DMS114 treated with DMSO at 0.1 percent for 48 hours (cell line): ENCODE measurements around the gene UCKL1.

ENCODE experiments used
- DNase-seq: peaks from one replicate; lab custom pipeline; 2025; ENCODE audit not compliant: unreplicated experiment; lab: John Stamatoyannopoulos, UW

The UCKL1 gene

DNA sequence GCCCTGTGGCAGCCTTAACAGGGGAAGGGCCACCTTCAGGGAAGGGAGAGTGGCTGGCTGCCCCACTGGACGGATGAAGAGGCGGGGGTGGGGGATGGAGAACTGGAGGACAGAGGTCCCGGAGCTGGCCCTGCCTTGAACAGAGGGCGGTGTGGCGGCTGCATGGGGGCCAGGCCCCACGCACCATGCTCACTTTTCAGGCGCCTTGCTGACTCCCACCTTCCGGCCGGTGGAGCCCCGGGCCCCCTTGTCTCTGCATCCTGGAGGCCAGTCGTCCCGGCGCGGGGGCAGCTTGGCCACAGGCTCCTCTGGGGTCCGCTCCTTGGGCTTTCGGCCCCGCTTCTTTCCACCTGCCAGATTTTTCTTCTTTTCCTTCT lies 3.5 kb upstream of the UCKL1 start:
- DNase-seq, result no peak

- no peak for DNase-seq
Measured at GRCh38 chr20:63958964-63959698, 2.9 kb upstream of the UCKL1 start.

DNA sequence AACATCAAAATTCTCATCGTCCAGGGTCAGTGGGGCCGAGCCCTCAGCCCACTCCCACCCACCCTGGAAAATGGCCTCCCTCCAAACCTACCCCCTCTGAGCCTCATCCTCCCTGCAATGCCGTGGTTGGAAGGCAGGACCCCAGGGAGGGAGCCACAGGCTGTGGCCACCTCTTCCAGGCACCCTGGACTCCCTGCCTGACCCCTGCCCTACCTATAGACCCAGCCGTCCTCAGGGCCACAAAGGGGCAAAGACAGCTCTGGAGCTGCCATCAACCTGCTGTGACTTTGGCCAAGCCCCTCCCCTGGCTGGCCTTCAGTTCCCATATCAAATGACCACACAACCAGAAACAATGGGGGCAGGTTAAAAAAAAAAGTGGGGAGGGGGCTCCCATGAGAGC lies 2.3 kb upstream of the UCKL1 start:
- DNase-seq, result no peak

DNA sequence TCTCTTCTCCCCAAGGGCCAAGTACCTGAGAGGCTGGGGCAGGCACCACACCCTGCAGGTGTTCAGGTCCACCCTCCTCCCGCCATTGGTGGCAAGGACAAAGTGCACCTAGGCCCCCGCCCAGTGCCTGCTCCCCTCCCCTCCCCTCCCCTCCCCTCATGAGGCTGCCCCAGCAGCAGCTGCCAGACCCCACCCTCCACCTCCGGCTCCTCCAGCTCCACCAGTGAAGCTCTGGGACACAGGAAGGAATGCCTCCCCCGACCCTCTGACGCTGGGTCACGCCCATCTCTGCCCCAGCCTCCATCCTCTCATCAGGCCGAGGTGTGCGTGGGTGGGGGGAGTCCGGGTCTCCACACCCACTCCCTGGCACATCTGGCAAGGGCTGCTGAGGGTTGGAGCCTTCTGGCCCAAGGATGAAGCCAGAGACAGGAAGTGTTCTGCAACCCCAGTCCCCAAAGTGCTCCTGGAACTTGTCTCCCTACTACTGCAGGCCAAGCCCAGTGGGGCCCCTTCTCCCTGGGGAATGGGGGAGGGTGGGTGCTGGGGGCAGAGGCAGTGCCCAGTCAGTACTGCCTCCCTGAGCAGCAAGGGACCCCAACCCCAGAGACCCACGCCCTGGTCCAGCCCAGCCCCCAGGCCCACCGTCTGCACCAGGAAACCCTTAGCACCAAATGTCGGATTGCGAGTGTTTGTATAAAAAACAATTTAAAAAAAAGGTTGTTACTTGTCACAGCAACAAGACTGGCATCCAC lies 1.6 kb upstream of the UCKL1 start:
- no peak for DNase-seq

DNA sequence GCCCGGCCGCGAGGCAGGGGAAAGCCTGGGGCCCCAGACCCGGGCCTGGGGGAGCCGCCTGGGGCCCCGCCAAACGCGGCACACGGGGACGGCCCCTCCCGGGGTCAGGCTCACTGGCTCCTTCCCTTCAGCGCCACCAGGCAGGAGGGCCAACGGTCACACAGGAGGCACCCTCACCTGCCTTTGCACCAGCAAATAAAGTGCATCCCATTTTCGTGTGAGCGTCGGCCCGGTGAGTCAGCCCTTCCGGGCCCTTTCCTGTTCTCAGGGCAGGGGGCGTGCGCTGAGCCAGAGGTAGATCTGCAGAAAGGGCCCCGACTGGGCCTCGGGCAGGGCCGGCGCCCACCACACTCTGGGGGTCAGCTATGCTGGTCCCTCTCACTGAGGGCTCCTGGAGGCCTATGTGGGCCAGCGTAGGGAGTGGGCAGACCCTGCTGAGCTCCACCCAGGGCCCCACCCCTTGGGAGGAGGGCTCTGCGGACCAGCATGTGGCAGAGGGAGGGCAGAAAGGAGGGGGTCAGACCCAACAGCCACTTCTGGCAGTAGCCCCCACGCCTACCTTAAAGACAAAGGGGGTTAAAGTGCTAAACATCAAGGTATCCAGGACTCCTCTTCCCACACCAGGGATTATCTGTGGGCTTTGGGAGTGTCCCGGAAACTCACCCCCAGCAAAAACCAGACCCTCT lies 931 bp upstream of the UCKL1 start:
- DNase-seq, result peak; percentile 22

- no peak for DNase-seq
Measured at GRCh38 chr20:63956664-63957003, 418 bp upstream of the UCKL1 start.

GRCh38 chr20:63955281-63955826 lies 862 bp downstream of the UCKL1 start:
- no peak for DNase-seq

- no peak for DNase-seq
Measured at GRCh38 chr20:63953764-63954429, 2.3 kb downstream of the UCKL1 start.

DNA sequence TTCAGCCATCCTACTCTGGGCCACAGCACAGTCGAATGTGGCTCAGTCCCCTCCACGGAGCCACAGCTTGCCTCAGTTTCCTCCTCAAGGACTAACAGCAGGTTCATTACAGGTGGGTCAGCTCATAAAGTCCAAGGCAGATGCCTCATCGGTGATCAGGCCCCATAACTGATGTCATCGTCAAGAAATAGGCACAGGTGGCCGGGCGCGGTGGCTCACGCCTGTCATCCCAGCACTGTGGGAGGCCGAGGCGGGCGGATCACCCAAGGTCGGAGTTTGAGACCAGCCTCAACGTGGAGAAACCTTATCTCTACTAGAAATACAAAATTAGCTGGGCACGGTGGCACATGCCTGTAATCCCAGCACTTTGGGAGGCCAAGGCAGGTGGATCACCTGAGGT lies 3.4 kb downstream of the UCKL1 start:
- DNase-seq, result no peak

GRCh38 chr20:63952210-63952535 lies 4.0 kb downstream of the UCKL1 start:
- no peak for DNase-seq

DNA sequence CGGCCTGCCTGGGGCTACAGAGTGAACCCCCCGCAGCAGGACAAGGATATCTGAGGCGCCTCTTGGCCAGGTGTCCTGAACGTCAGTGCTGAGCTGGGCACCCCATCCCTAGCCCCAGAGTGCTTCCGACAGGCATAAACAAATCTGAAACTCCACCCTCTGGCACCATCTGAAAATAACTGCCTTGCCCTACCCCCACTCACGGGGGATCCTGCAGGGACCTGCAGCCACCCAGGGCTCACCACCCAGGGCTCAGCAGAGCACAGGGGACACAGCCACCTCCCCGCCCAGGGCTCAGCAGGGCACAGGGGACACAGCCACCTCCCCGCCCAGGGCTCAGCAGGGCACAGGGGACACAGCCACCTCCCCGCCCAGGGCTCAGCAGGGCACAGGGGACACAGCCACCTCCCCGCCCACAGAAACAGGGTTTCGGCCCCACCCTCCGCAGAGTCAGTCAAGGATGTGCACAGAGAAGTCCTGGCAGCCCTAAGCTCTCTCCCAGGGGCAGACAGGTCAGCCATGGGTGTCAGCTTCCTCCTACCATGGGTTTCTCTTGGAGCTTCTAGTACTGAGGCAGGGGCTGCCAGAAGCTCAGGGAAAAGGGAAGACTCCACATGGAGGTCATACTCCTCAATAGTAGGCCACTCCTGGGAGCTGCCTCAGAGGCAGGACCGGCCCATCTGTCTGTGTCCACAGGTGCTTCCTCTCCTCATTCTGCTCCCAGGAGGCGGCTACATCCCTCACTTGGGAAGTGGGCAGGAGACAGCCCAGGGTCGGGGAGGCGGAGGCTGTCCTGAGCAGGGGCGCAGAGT lies 4.6 kb downstream of the UCKL1 start:
- no peak for DNase-seq

DNA sequence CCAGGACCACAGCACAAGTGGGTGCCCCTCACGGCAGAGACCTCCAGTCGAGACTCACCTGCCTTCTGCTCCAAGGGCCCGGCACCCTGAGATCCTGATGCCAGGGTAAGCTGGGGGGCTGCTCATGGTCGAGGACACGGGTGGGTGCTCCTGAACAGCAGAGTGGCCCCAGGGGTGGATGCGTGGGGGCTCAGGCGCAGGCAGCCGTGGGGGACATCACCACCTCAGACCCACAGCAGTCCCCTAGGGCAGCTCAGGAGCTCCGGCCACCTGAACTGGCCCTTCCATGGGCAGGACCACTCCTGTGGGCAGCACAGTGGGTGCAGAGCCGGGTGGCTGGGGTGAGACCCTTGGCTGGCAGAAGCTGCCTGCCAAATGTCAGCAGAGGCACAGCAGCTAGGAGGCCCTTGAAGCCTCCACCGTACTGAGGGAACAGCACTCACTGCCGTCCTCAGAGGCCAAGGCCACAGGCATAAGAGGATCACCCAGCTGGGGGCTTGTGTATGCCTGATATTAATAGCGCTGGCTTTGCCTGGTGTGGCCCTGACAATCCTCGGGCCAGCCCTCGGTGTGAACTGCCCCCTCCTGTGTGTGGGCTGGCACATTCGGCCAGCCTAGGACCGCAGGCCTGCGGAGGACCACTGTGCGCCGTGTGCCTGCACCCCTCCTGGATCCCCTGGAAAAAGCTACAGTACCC lies 5.4 kb downstream of the UCKL1 start:
- DNase-seq, result no peak

DNA sequence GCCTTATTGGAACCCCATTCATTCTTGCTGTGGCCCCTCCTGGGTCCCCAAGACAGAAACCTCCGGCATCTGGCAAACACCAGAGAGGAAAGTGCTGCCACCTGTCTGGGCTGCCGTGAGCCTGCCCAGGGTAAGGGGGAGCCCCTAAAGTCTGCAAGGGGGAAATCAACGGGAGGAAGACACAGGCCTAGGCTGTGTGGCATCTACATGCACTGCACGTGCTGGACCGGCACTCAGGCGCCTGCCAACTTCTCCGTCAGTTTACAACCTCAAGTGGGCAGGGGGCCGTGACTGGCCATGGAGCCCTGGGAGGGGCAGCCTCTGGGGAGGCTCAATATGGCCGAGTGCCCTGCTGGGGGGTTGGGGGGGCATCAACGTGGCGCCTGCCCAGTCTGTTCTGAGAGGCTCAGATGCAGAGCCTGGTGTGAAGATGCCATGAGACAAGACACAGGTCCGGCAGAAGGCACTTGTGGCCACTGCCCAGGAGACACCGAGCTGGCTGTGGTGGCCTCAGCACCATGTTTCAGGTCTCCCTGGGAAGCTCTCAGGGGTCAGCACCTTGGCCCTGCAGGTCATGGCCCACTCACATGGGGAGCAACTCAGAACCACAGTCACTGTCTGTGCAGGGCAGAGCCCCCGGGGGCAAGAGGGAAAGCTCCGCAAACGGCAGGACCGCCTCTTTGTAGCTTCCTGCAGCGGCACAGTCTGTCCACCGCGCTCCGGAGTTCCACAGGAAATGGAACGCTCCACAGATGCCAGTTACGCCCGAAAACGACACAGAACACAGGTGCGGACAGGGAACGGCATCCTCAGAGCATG lies 8.4 kb downstream of the UCKL1 start:
- no peak for DNase-seq

DNA sequence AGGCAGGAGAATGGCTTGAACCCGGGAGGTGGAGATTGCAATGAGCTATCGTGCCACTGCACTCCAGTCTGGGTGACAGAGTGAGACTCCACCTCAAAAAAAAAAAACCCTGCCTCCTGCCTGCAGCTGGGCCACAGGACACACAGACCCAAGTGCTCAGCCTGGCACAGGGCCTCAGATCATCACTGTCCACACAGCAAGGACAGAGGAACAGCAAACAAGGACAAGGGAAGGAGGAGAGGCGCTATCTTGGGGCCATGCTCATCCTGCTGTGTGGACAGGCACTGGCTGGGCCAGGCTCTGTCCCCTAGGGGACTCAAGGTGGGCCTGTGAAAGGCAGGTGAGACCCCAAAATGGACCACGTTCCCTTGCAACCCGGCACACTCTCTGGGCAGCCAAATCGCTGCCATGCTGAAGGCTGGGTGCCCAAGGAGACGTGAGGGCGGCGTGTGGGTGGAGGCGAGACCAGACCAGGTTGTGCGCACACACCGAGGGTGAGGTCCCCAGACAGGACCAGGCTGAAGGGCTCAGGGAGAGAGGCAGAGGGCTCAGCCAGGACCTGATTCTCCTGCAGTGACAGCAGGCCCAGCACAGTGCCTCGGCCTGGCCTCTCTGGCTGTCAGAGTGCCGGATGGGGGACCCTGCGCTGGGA lies 9.1 kb downstream of the UCKL1 start:
- DNase-seq, result no peak

DNA sequence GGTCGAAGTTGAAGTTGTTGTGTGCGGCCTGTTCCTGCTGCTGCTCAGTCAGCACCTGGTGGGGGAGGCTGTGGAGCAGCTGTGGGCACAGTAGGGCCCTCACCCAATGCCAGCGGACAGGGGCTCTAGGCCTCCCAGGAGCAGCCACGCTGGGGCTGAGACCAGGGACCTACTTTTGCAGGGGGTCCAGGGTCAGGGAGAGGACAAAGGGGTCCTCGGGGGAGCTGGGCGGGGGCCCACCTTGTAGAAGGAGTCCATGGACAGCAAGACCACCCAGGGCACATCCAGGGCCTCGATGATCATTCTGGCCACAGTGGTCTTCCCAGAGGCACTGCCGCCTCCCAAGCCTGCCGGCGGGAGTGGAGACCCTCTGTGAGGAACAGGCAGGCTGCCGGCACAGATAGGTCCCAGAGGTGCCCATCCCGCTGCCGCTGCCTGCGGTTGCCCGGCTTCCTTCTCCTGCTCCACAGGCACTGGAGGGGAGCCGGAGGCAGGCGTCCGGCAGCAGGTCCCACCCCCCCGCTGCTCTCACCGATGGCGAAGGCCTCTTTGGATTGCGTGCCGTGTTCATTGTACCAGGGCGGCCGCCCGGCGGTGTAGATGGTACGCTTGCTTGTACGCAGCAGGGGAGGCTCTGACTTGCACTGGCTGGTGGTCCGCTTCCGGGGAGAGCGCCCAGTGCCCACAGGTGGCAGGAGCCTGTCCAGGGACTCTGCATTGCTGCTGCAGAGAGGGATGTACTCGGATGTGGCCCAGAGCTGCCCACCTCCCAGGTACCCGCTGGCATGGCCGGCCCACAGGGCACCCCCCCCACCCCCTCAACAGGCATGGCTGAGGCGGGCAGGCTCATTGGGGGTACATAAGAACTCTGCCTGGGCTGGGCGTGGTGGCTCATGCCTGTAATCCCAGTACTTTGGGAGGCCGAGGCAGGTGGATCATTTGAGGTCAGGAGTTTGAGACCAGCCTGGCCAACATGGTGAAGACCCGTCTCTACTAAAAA lies 10.0 kb downstream of the UCKL1 start:
- DNase-seq, result no peak

DNA sequence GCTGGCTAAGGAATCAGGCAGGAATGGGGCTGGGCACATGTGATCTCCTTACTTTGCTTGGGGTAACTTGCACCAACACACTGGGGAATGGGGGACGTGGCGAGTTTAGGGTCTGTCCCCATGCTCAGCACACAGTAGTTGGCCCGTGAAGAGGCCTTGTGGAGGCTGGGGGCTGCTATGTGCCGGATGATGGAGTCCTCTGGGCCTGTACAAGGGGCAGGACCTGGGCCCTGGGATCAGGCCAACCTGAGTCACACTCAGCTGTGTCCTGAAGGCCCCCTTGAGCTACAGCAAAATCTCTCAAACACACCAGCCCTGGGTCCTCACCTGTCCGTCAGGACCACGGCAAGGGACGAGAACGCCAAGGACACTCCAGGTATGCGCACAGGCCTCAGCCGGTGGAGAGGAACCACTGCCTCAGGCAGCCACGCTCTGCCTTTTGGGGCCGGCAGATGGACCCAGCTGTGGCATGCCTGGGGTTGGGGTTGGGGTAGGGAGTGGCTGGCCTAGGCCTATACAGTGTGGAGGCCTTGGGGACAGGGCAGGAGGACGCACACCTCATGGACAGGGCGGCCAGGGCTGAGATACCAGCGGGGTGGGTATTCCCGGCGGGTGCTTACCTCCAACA lies 11.1 kb downstream of the UCKL1 start:
- DNase-seq, result no peak
